Activated T-cell treated with anti-CD3 and anti-CD28 coated beads, Interleukin-2, amount 50 U/mL, for 72 hours (primary cell): ENCODE data around the gene PDE10A. TPM values are rescaled to one million over a fixed set of nuclear protein-coding genes. Genes with fewer than 3 reads are reported as not detected.

Experiments
- ATAC-seq, 2 donors: fragments of 150-1000 bp; cut with Tn5 transposase; replicated peaks in 1 of 2; 2 replicates each; pipeline ENCODE4 v1.10.0; 2021; ENCODE audit warnings: moderate library complexity in 2 of 2, mild to moderate bottlenecking in 1 of 2
- DNase-seq, 2 donors: peaks; one replicate each; pipeline ENCODE4 v3.0.0; 2021 to 2022; ENCODE audit warnings: mixed read lengths in 1 of 2
- H3K27ac Mint-ChIP-seq: one replicate; pipeline ENCODE4 v1.8.0; 2022; ENCODE audit warnings: mild to moderate bottlenecking, moderate library complexity, mixed read lengths
- H3K27me3 Mint-ChIP-seq: one replicate; pipeline ENCODE4 v1.8.0; 2022; ENCODE audit warnings: low read depth, mixed read lengths
- H3K36me3 Mint-ChIP-seq, 2 donors: one replicate each; pipeline ENCODE4 v1.8.0; 2022; ENCODE audit warnings: mixed read lengths in 2 of 2, mild to moderate bottlenecking in 1 of 2; ENCODE audit not compliant: insufficient read depth in 2 of 2
- H3K4me1 Mint-ChIP-seq: one replicate; pipeline ENCODE4 v1.8.0; 2022; ENCODE audit warnings: low read depth, mixed read lengths
- H3K4me3 Mint-ChIP-seq, 2 donors: one replicate each; pipeline ENCODE4 v1.8.0; 2022; ENCODE audit warnings: mild to moderate bottlenecking in 2 of 2, mixed read lengths in 2 of 2, moderate library complexity in 2 of 2
- H3K9me3 Mint-ChIP-seq, 2 donors: one replicate each; pipeline ENCODE4 v1.8.0; 2022; ENCODE audit warnings: mixed read lengths in 2 of 2
- total RNA-seq, 2 donors: library from RNA; stranded (reverse); gene quantifications; one replicate each; pipeline ENCODE4 v1.2.3, GENCODE V29; 2022

PDE10A gene
- total RNA-seq, 2 donors from 2014 or later = not detected

GRCh38 chr6:165674155-165675029, 11.4 kb upstream of the PDE10A start:
- ATAC-seq (no peak), DNase-seq (no peak)
- no peak overlapping the region for H3K27ac Mint-ChIP-seq
- H3K4me3 Mint-ChIP-seq = no peak overlapping the region
- H3K9me3 Mint-ChIP-seq = peaks cover 7 to 11% of the 10 kb centered on the region in 2 donors
- H3K4me1 Mint-ChIP-seq = no peaks in the 10 kb centered on the region
- no peaks in the 10 kb centered on the region for H3K27me3 Mint-ChIP-seq
- H3K36me3 Mint-ChIP-seq = peaks cover 0 to 3% of the 10 kb centered on the region in 2 donors

GRCh38 chr6:165671222-165671768, 8.3 kb upstream of the PDE10A start:
- Mint-ChIP-seq H3K9me3 (peaks cover 0 to 4% of the 10 kb centered on the region in 2 donors), H3K27me3 (no peaks in the 10 kb centered on the region), H3K27ac (no peak overlapping the region), H3K4me3 (no peak overlapping the region), H3K4me1 (no peaks in the 10 kb centered on the region), H3K36me3 (no peaks in the 10 kb centered on the region)
- no peak for ATAC-seq
- DNase-seq = no peak

- H3K4me3 Mint-ChIP-seq = no peak overlapping the region
- ATAC-seq = no peak
- H3K9me3 Mint-ChIP-seq = peaks cover 0 to 4% of the 10 kb centered on the region in 2 donors
- H3K27ac Mint-ChIP-seq = no peak overlapping the region
- peaks cover 17% of the 10 kb centered on the region for H3K27me3 Mint-ChIP-seq
- peaks cover 6% of the 10 kb centered on the region for H3K4me1 Mint-ChIP-seq
- peaks cover 0 to 2% of the 10 kb centered on the region in 2 donors for H3K36me3 Mint-ChIP-seq
- DNase-seq = no peak
Measured at GRCh38 chr6:165668951-165669350, 5.9 kb upstream of the PDE10A start.

DNA sequence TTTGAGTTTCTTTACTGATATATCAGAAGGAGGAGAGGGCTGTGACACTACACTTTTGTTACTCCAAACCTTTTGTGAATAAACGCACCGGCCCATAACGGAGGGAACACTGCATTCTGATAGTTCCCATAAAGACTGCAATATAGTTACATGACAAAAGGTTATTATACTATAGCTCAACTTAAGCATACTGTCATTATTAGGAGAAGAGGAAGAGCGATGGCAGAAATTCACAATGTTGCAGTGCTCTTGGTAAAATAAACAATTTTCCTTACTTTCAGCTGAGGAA, 2.3 kb upstream of the PDE10A start:
- Mint-ChIP-seq H3K4me3 (no peak overlapping the region), H3K4me1 (peaks cover 6% of the 10 kb centered on the region), H3K27me3 (peaks cover 25% of the 10 kb centered on the region), H3K27ac (no peak overlapping the region), H3K36me3 (peaks cover 1 to 2% of the 10 kb centered on the region in 2 donors), H3K9me3 (peaks cover 0 to 2% of the 10 kb centered on the region in 2 donors)
- ATAC-seq (no peak), DNase-seq (no peak)

DNA sequence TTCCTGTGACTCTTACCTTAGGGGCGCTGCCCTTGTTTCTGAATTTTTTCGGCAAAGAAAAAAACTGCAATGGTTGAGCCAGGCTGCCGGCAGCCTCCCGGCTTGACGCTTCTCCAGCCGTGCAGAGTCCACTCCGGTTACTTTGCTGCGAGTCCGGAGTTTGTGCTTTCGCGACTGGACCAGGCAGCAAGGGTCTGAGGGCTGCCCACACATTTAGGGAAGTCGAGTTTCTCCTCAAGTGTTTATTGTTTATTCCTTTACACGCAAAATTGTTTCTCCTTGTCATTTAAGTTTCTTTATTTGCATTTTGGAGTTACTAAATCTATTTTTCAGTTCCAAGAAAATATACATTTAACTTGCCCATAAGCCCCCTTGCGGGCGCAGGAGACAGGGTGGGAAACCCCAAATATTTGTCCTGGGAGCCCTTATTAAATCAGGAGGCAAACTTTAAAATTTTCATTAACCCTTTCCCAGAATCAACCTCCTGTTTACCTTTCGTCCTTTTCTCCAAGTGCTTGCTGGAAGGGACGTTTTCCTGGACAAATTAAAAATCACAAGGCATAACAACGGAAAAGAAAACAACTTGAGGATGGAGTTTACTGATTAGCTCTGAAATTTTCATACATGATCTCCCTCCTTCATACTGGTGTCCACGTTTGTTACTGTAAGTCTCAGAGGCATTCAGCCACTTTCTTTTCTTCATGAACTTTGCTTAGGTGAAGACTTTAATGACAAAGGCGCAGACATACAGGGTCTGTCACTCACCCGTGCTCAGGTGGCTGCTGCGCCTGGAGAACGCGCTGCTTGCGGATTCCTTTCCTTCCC, 1.7 kb upstream of the PDE10A start:
- no peak overlapping the region for H3K27ac Mint-ChIP-seq
- DNase-seq (no peak), ATAC-seq (no peak)
- no peak overlapping the region for H3K4me3 Mint-ChIP-seq
- H3K36me3 Mint-ChIP-seq = peaks cover 1 to 2% of the 10 kb centered on the region in 2 donors
- peaks cover 0 to 2% of the 10 kb centered on the region in 2 donors for H3K9me3 Mint-ChIP-seq
- peaks cover 29% of the 10 kb centered on the region for H3K27me3 Mint-ChIP-seq
- peaks cover 6% of the 10 kb centered on the region for H3K4me1 Mint-ChIP-seq

DNA sequence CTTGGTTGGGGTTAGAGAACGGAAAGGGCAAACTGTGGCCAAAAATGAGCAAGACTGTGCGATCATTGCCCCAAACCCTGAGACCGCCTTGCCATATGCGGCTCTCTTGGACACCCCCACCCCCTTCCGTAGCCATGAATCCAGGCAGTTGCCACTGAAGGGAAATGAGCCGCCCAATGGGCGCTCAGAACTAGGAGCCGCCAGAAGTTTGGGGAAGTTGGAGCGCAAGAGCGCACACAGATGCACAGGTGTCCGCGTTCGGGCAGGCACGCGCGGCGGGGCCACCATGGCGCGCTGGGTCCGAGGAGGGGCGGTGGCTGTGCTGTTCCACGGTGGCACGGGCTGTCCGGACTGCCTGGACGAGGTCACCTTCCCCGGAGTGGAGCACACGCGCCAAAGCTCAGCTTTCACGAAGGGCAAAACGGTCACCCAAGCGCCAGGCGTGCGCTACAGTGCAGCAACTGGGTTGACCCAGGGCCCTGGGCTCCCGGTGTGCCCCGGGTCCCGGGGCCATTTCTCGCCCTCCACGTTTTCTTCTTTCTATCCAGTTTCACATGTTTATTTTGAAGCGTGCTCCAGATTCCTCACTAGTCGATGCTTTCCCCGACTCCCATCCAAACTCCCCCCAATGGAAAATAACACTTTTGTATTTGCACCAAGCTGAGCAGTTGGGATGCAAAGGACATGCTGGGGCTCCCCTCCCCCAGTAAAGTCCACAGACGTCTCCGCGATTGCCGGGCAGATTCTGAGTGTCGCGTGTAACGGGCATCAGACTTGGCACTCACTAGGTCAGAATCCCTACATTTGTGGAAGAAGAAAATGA, 906 bp upstream of the PDE10A start:
- no peak overlapping the region for H3K27ac Mint-ChIP-seq
- peaks cover 1 to 2% of the 10 kb centered on the region in 2 donors for H3K36me3 Mint-ChIP-seq
- DNase-seq (no peak), ATAC-seq (no peak)
- peaks cover 38% of the 10 kb centered on the region for H3K27me3 Mint-ChIP-seq
- peaks cover 0 to 2% of the 10 kb centered on the region in 2 donors for H3K9me3 Mint-ChIP-seq
- H3K4me3 Mint-ChIP-seq = peak overlapping the region; percentile 29 to 52
- H3K4me1 Mint-ChIP-seq = peaks cover 6% of the 10 kb centered on the region

DNA sequence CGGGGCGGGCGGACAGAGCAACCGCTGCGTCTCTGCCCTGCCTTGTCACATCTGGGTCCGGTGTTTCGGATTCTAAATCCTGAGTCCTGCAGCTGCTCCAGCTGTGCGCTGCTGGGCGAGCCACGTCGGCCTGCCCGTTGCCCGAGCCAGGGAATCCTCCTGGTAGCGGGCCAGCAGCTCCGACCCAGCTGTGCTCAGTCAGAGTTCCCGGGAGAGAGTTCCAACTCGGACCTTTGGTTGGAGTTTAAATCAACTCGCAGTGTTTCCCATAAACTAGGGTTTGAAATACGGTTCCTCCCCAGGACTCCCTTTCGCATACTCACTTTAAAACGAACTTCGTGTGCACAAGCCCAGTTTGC, 315 bp upstream of the PDE10A start:
- Mint-ChIP-seq H3K9me3 (peaks cover 0 to under 1% of the 10 kb centered on the region in 2 donors), H3K27ac (no peak overlapping the region), H3K4me3 (peak overlapping the region; percentile 52 to 65), H3K4me1 (peaks cover 6% of the 10 kb centered on the region), H3K27me3 (peaks cover 42% of the 10 kb centered on the region), H3K36me3 (peaks cover 1 to 2% of the 10 kb centered on the region in 2 donors)
- ATAC-seq = no peak
- no peak for DNase-seq

DNA sequence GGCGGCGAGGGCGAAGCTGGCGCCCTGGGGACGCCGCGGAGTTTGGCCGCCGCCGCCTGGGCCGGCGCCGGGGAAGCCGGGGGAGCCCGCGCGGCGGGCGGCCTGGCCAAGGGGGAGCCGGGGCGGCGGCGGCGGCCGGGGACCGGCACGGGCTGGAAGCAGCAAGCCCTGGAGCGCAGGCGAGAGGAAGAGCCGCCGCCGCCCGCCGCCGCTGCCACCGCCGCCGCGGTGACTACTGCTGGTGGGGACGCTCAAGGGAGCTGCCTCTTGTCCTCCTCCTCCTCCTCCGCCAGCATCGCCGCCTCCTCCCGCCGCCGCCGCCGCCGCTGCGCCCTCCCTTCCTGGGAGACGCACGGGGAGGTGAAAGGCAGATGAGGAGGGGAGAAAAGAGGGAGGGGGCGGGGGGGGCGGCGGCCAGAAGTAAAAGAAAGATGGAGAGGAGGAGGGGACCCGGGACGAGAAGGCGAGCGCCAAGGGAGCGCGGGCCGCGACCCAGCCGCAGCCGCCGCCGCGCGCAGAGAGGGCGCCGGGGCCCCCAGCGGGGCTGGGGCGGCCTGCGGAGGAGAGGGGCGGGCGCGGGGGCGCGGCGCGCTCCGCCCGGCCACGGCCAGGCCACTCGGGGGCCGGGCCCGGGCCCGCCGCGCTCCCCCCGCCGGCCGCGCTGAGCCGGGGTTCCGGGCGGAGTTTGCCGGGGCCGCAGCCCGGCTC, 846 bp downstream of the PDE10A start:
- peak; percentile 26 to 29 for ATAC-seq
- Mint-ChIP-seq H3K27me3 (peaks cover 52% of the 10 kb centered on the region), H3K4me3 (peak overlapping the region in 1 of 2 donors; percentile 58), H3K27ac (no peak overlapping the region), H3K9me3 (no peaks in the 10 kb centered on the region), H3K4me1 (peaks cover 6% of the 10 kb centered on the region), H3K36me3 (peaks cover 1 to 2% of the 10 kb centered on the region in 2 donors)
- no peak for DNase-seq

DNA sequence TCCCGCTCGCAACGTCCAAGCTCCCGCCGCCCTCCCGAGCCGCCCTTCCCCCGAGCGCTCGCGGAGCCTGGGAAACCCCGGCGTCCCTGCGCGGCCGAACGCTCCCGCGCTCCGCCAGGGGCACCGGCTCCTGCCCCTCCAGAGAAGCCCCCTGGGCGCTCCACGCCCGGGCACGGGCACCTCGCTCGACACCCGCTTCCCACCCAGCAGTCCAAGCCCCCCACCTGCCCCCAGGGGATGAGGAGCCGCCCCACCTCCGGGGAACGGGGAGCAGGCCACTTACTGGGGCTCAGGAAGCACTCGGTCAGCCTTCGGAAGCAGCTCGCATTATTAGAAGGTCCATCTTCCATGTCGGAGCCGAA, 1.4 kb downstream of the PDE10A start:
- Mint-ChIP-seq H3K27ac (no peak overlapping the region), H3K27me3 (peaks cover 52% of the 10 kb centered on the region), H3K4me1 (peaks cover 6% of the 10 kb centered on the region)

DNA sequence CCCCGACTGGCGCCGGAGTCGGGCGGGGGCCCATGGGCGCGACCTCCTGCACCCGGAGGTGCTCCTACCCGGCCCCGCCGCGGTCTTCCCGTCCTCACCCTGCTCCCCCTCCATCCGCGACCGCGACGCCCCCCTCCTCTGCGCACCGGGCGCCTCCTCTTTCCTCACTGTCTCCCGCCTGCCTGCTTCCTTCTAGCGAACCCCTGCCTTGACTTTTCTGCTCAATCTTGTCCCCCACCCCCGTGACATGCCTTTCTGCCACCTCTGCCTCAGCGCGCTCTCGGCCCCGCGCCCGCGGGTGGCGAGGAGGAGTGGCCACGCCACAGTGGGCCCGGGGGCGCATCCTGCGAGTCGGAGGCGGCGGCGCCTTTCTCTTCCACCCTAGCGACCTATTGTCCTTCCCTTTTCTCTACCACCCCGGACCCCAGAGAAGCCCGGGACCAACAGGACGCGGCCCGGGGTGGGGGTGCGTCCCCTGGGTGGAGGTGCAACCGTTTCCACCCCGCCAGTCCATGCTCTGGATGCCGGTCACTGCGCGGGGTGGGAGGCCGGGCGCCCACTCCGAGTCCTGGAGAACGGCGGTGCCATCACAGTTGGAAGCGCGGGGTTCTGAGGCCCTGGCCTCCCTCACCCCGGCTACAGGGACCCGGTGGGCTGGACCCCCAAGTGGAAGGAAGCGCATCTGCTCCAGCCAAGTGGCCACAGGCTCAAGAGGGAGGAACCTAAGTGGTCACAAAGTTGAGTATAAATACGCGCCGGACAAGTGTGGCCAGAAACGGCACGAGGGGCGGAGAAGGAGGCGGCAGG, 2.0 kb downstream of the PDE10A start:
- H3K27ac Mint-ChIP-seq = no peak overlapping the region
- no peaks in the 10 kb centered on the region for H3K9me3 Mint-ChIP-seq
- DNase-seq = no peak
- peaks cover 6% of the 10 kb centered on the region for H3K4me1 Mint-ChIP-seq
- peaks cover 52% of the 10 kb centered on the region for H3K27me3 Mint-ChIP-seq
- H3K4me3 Mint-ChIP-seq = peak overlapping the region; percentile 53 to 63
- no peak for ATAC-seq
- H3K36me3 Mint-ChIP-seq = peaks cover 1 to 2% of the 10 kb centered on the region in 2 donors

More for the DNA sequence above, 1.4 kb downstream of the PDE10A start:
- DNase-seq = no peak
- Mint-ChIP-seq H3K4me3 (peak overlapping the region in 1 of 2 donors; percentile 34), H3K9me3 (no peaks in the 10 kb centered on the region), H3K36me3 (peaks cover 1 to 2% of the 10 kb centered on the region in 2 donors)
- no peak for ATAC-seq

- ATAC-seq (no peak), DNase-seq (no peak)
- H3K9me3 Mint-ChIP-seq = no peaks in the 10 kb centered on the region
- H3K4me3 Mint-ChIP-seq = no peak overlapping the region
- H3K27me3 Mint-ChIP-seq = peaks cover 47% of the 10 kb centered on the region
- H3K36me3 Mint-ChIP-seq = peaks cover 1 to 2% of the 10 kb centered on the region in 2 donors
- no peak overlapping the region for H3K27ac Mint-ChIP-seq
- H3K4me1 Mint-ChIP-seq = peaks cover 6% of the 10 kb centered on the region
Measured at GRCh38 chr6:165659945-165660856, 2.8 kb downstream of the PDE10A start.
